ENCODE results near the gene MYADML2.

Gene MYADML2

GRCh38 chr17:81973432-81973831, 26.4 kb upstream of the MYADML2 start:
- TF ChIP-seq CTCF (conservative IDR thresholded peaks at IDR 0.05): no peak
- H3K27ac ChIP-seq: no peak overlapping the region

- H3K27ac ChIP-seq: no peak overlapping the region
- TF ChIP-seq CTCF (conservative IDR thresholded peaks at IDR 0.05): no peak
Observed at GRCh38 chr17:81968850-81969812, 22.1 kb upstream of the MYADML2 start.

DNA sequence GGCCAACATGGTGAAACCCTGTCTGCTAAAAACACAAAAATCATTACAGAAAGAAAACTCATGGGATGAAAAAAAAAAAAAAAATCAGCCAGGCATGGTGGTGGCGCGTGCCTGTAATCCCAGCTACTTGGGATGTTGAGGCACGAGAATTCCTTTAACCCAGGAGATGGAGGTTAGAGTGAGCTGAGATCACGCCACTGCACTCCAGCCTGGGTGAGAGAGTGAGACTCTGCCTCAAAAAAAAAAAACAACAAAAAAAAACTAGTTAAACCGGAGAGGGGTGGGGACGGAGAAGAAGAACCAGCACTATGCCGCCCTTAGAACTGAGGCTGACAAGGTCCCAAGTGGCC, 21.3 kb upstream of the MYADML2 start:
- no peak for TF ChIP-seq CTCF (conservative IDR thresholded peaks at IDR 0.05)
- H3K27ac ChIP-seq: no peak overlapping the region

GRCh38 chr17:81967533-81968395, 20.7 kb upstream of the MYADML2 start:
- H3K27ac ChIP-seq: no peak overlapping the region
- TF ChIP-seq CTCF (conservative IDR thresholded peaks at IDR 0.05): no peak

GRCh38 chr17:81967244-81967532, 20.2 kb upstream of the MYADML2 start:
- H3K27ac ChIP-seq: no peak overlapping the region
- no peak for TF ChIP-seq CTCF (conservative IDR thresholded peaks at IDR 0.05)

- H3K27ac ChIP-seq: no peak overlapping the region
- no peak for TF ChIP-seq CTCF (conservative IDR thresholded peaks at IDR 0.05)
Observed at GRCh38 chr17:81966343-81967243, 19.6 kb upstream of the MYADML2 start.
